GM19193 (cell line): ENCODE measurements around the gene HAUS6.

Experiments used
- POLR2A ChIP-seq: IDR thresholded peaks from 4 replicates; pipeline ENCODE4 v1.6.1; 2011; ENCODE audit not compliant: insufficient read depth, insufficient read length; ENCODE audit errors: extremely low read depth

Gene HAUS6, protein sequence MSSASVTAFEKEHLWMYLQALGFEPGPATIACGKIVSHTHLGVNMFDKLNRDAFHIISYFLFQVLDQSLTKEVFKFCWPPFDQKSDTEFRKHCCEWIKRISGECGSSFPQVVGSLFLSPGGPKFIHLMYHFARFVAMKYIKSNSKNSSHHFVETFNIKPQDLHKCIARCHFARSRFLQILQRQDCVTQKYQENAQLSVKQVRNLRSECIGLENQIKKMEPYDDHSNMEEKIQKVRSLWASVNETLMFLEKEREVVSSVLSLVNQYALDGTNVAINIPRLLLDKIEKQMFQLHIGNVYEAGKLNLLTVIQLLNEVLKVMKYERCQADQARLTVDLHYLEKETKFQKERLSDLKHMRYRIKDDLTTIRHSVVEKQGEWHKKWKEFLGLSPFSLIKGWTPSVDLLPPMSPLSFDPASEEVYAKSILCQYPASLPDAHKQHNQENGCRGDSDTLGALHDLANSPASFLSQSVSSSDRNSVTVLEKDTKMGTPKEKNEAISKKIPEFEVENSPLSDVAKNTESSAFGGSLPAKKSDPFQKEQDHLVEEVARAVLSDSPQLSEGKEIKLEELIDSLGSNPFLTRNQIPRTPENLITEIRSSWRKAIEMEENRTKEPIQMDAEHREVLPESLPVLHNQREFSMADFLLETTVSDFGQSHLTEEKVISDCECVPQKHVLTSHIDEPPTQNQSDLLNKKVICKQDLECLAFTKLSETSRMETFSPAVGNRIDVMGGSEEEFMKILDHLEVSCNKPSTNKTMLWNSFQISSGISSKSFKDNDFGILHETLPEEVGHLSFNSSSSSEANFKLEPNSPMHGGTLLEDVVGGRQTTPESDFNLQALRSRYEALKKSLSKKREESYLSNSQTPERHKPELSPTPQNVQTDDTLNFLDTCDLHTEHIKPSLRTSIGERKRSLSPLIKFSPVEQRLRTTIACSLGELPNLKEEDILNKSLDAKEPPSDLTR

GRCh38 chr9:19102631-19103345 is at the start of gene HAUS6:
Gene HAUS6 (minus strand): TSS chr9:19102904. CDS start chr9:19102651, 253 bp downstream.
- TF ChIP-seq POLR2A: peak; percentile 82

GRCh38 chr9:19151425-19152159 is 48.9 kb upstream of the HAUS6 start:
- no peak for TF ChIP-seq POLR2A

DNA sequence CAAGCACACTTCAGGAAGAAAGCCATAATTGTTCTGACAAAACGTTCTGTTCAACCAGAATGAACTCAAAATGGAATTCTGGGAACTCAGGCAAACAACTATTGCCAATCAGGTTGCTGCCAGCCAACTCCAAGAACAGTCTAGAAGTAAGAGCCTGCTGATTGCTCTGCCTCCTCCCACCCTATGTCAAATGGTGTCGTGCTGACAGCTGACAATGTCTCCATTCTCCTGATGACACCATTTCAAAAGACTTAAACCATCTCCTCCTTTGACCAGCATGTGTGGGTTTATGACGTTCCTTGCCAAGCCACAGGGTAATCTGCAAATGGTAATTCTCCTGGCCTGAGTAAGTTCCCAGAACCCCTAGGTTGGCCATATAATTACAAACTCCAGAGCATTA is 46.5 kb upstream of the HAUS6 start:
- no peak for TF ChIP-seq POLR2A

GRCh38 chr9:19148187-19148586 is 45.5 kb upstream of the HAUS6 start:
- TF ChIP-seq POLR2A: no peak

DNA sequence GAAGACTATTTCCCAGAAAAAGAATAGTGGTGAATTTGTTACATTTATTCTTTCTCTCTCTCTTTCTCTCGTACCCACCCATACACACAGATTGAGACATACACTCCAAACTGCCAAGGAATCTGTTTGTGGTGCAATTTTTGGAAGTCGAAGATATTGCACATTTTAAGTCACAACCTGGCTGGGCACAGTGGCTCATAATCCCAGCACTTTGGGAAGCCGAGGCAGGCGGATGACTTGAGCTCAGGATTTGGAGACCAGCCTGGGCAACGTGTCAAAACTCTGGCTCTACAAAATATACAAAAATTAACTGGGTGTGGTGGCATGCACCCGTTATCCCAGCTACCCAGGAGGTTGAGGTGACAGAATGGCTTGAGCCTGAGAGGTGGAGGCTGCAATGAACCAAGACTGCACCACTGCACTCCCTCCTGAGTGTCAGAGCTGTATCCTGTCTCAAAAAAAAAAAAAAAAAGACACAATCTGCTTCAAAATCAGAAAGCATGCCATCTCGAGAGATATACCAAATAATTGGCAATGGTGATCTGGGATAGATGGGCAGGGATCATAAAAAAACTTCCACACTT is 43.8 kb upstream of the HAUS6 start:
- TF ChIP-seq POLR2A: no peak

- no peak for TF ChIP-seq POLR2A
Measured at GRCh38 chr9:19145881-19146280, 43.2 kb upstream of the HAUS6 start.

DNA sequence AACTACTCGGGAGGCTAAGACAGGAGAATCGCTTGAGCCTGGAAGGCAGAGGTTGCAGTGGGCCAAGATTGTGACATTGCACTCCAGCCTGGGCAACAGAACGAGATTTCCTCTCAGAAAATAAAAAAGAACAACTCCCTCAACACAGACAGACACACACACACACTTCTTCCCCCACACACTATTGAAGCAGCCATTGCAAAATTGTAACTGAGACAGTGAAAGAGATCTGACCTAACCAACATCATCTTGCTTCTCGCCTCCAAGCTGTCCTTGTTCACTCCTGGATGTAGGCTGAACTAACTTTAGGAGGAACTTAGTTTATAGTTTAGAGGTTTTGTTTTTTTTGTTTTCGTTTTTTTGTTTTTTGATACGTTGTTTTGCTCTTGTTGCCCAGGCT is 37.6 kb upstream of the HAUS6 start:
- no peak for TF ChIP-seq POLR2A

- TF ChIP-seq POLR2A: no peak
Measured at GRCh38 chr9:19138084-19138483, 35.4 kb upstream of the HAUS6 start.

DNA sequence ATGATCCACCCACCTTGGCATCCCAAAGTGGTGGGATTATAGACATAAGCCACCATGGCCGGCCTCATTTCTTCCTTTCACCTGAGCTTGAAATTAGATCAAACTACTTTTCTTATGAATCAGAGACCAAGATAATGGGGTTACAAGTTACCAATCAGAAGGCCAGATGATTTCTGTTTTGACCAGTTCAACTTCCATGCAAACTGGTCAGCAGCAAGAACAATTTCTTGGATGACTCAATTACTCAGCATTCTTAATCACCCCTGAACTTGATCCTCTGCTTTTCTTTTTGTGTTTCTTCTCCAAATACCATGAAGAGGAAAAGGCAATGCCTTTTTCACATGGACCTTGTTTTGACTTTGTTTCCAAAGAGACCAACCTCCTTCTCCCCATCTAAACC is 34.6 kb upstream of the HAUS6 start:
- no peak for TF ChIP-seq POLR2A

GRCh38 chr9:19136129-19136528 is 33.4 kb upstream of the HAUS6 start:
- TF ChIP-seq POLR2A: no peak

DNA sequence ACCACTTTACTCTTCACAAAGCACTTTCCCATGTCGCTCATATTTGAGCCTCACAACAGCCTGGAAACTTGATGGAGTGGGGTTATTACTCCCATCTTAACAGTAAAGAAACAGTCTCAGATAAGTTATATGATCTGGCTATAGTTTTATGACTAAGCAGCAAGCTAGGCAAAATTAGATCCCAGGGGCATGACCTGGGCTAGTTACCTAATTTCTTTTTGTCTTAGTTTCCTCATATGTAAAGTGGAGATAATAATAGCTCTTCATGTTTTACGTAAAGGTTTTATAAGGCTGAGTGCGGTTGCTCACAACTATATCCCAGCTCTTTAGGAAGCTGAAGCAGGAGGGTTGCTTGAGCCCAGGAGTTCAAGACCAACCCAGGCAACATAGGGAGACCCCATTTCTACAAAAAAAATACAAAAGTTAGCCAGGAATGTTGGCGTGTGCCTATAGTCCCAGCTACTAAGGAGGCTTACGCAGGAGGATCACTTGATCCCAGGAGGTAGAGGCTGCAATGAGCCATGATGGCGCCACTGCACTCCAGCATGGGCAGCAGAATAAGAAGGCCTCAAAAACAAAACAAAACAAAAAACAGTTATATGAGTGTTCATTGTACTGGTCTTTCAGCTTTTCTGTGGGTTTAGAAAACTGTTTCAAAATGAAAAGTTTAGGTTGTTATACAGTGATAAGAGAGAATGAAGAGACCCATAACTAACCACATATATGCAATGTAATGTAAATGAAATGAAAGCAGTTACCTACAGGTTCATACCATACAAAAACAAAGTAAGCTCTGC is 31.0 kb upstream of the HAUS6 start:
- no peak for TF ChIP-seq POLR2A

- TF ChIP-seq POLR2A: no peak
Measured at GRCh38 chr9:19130436-19130835, 27.7 kb upstream of the HAUS6 start.

DNA sequence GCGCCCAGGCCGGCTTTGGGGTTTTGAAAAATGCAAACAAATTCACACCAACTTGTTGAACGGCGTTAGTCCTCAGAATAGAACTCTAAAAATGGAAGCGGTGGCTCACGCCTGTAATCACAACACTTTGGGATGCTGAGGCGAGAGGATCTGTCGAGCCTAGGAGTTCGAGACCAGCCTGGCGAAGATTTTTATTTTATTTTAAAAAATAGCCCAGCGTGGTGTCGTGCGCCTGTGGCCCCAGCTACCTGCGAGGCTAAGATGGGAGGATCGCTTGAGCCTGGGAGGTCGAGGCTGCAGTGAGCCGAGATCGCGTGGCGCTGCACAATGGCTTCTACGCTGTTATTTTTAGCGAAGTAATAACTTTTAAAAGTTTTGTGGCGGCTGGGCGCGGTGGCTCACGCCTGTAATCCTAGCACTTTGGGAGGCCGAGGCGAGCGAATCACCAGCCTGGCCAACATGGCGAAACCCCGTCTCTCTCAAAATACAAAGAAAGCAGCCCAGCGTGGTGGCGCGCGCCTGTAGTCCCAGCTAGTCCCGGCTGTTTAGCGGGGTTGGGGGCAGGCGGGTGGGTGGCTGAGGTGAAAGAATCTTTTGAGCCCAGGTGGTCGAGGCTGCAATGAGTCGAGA is 25.3 kb upstream of the HAUS6 start:
- TF ChIP-seq POLR2A: peak; percentile 25
